OCI-LY1 (cell line): ENCODE results near the gene CEP135.

Experiments
- H2AFZ ChIP-seq: fragments of 200-600 bp; sonication (generic), shearing (Covaris generic); 2 replicates; pipeline ENCODE4 v1.6.0; 2014; ENCODE audit warnings: antibody characterized with exemption, mild to moderate bottlenecking, low read length
- H3F3A ChIP-seq: fragments of 200-600 bp; sonication (generic), shearing (Covaris generic); 2 replicates; pipeline ENCODE4 v1.6.0; 2014; ENCODE audit warnings: mild to moderate bottlenecking, antibody characterized with exemption, low read length, moderate library complexity; ENCODE audit not compliant: insufficient read depth
- H3K27ac ChIP-seq: fragments of 200-600 bp; sonication (generic); 2 replicates; pipeline ENCODE4 v1.5.1; 2014; ENCODE audit warnings: low read length, mixed run types, mild to moderate bottlenecking, low read depth; ENCODE audit not compliant: poor library complexity, severe bottlenecking
- H3K27me3 ChIP-seq: fragments of 200-600 bp; sonication (generic); 2 replicates; pipeline ENCODE4 v1.6.0; 2014; ENCODE audit warnings: antibody characterized with exemption, mild to moderate bottlenecking, low read length, moderate library complexity; ENCODE audit not compliant: insufficient read depth
- H3K36me3 ChIP-seq: fragments of 200-600 bp; sonication (generic); 2 replicates; pipeline ENCODE4 v1.6.1; 2014; ENCODE audit warnings: mild to moderate bottlenecking, antibody characterized with exemption, low read length, moderate library complexity, mixed read lengths; ENCODE audit not compliant: insufficient read depth
- H3K4me1 ChIP-seq: fragments of 200-600 bp; sonication (generic); 2 replicates; pipeline ENCODE4 v1.5.1; 2014; ENCODE audit warnings: mild to moderate bottlenecking, low read length, moderate library complexity; ENCODE audit not compliant: insufficient read depth, severe bottlenecking
- H3K4me2 ChIP-seq: fragments of 200-600 bp; sonication (generic), shearing (Covaris generic); 2 replicates; pipeline ENCODE4 v1.6.1; 2014; ENCODE audit warnings: low read length
- H3K4me3 ChIP-seq: fragments of 200-600 bp; sonication (generic); 2 replicates; pipeline ENCODE4 v1.5.1; 2014; ENCODE audit warnings: low read length, low read depth, mild to moderate bottlenecking, mixed read lengths; ENCODE audit not compliant: poor library complexity, severe bottlenecking
- H3K79me2 ChIP-seq: fragments of 200-600 bp; shearing (Covaris generic); 2 replicates; pipeline ENCODE4 v1.6.1; 2016; ENCODE audit warnings: mixed run types, low read length, mixed read lengths; ENCODE audit not compliant: insufficient read depth
- H3K9ac ChIP-seq: fragments of 200-600 bp; sonication (generic), shearing (Covaris generic); 2 replicates; pipeline ENCODE4 v1.6.1; 2014; ENCODE audit warnings: mild to moderate bottlenecking, low read length, mixed read lengths
- H3K9me2 ChIP-seq: fragments of 200-600 bp; sonication (generic), shearing (Covaris generic); 2 replicates; pipeline ENCODE4 v1.6.1; 2014; ENCODE audit warnings: low read depth, mild to moderate bottlenecking, low read length, mixed read lengths
- H3K9me3 ChIP-seq: fragments of 200-600 bp; shearing (Covaris generic); 2 replicates; pipeline ENCODE4 v1.6.1; 2014; ENCODE audit warnings: low read length, mixed read lengths
- H4K20me1 ChIP-seq: fragments of 200-600 bp; sonication (generic), shearing (Covaris generic); 2 replicates; pipeline ENCODE4 v1.6.0; 2016; ENCODE audit warnings: mild to moderate bottlenecking, low read length; ENCODE audit not compliant: insufficient read depth
- CTCF ChIP-seq: fragments of 200-600 bp; sonication (generic), shearing (Covaris generic); IDR thresholded peaks from 2 replicates; pipeline ENCODE4 v1.5.1; 2017; ENCODE audit warnings: mild to moderate bottlenecking, antibody characterized with exemption, low read length, moderate library complexity, mixed read lengths
- EZH2 ChIP-seq: fragments of 200-600 bp; sonication (generic), shearing (Covaris generic); IDR thresholded peaks from 2 replicates; pipeline ENCODE4 v1.8.0; 2017; ENCODE audit warnings: borderline replicate concordance, mixed run types, mild to moderate bottlenecking, antibody characterized with exemption, low read length, moderate library complexity, mixed read lengths

Gene CEP135

GRCh38 chr4:55907469-55907868 is 41.3 kb upstream of the CEP135 start:
- Histone ChIP-seq H3K9me2 (no peaks in the 10 kb centered on the region), H3K27me3 (no peaks in the 10 kb centered on the region), H4K20me1 (no peaks in the 10 kb centered on the region), H2AFZ (no peak overlapping the region), H3K79me2 (no peaks in the 10 kb centered on the region), H3K9me3 (no peaks in the 10 kb centered on the region), H3K9ac (no peak overlapping the region), H3K4me3 (no peak overlapping the region), H3K27ac (no peak overlapping the region), H3F3A (no peaks in the 10 kb centered on the region), H3K4me2 (no peak overlapping the region), H3K36me3 (peaks cover 9% of the 10 kb centered on the region; the same call in 1 of the 2 replicates), H3K4me1 (no peaks in the 10 kb centered on the region)
- TF ChIP-seq CTCF (no peak), EZH2 (no peak)

- Histone ChIP-seq H3K79me2 (no peaks in the 10 kb centered on the region), H3F3A (no peaks in the 10 kb centered on the region), H3K36me3 (no peaks in the 10 kb centered on the region), H4K20me1 (no peaks in the 10 kb centered on the region), H3K9ac (no peak overlapping the region), H3K9me2 (no peaks in the 10 kb centered on the region), H3K4me2 (no peak overlapping the region), H3K9me3 (no peaks in the 10 kb centered on the region), H3K27ac (no peak overlapping the region), H2AFZ (no peak overlapping the region), H3K4me1 (no peaks in the 10 kb centered on the region), H3K27me3 (no peaks in the 10 kb centered on the region), H3K4me3 (no peak overlapping the region)
- no peak for TF ChIP-seq CTCF
- no peak for TF ChIP-seq EZH2
Measured at GRCh38 chr4:55910140-55910539, 38.6 kb upstream of the CEP135 start.

GRCh38 chr4:55912249-55912648 is 36.5 kb upstream of the CEP135 start:
- H3K4me1 ChIP-seq, result no peaks in the 10 kb centered on the region
- no peaks in the 10 kb centered on the region for H3K9me2 ChIP-seq
- H3K4me3 ChIP-seq, result no peak overlapping the region
- no peaks in the 10 kb centered on the region for H4K20me1 ChIP-seq
- TF ChIP-seq EZH2 (no peak), CTCF (no peak)
- no peak overlapping the region for H3K27ac ChIP-seq
- no peaks in the 10 kb centered on the region for H3F3A ChIP-seq
- no peak overlapping the region for H3K9ac ChIP-seq
- H3K36me3 ChIP-seq, result no peaks in the 10 kb centered on the region
- H3K4me2 ChIP-seq, result no peak overlapping the region
- no peaks in the 10 kb centered on the region for H3K27me3 ChIP-seq
- H3K9me3 ChIP-seq, result no peaks in the 10 kb centered on the region
- no peaks in the 10 kb centered on the region for H3K79me2 ChIP-seq
- no peak overlapping the region for H2AFZ ChIP-seq
